Measurements from ENCODE around the gene LRRC18. TPM values are rescaled to one million over a fixed set of nuclear protein-coding genes. Genes with fewer than 3 reads are reported as not detected.

LRRC18 gene
- total RNA-seq, 2 donors from 2014 or later, result not detected

GRCh38 chr10:48926764-48927540 is 12.7 kb downstream of the LRRC18 start:
- intact Hi-C loops (cut with DNase I), result no loop called here
- DNase-seq, result no peak
- peak in 1 of 2 donors; percentile 36 for ATAC-seq

- DNase-seq (no peak), ATAC-seq (no peak)
- intact Hi-C loops (cut with DNase I), result no loop called here
Measured at GRCh38 chr10:48926255-48926654, 13.4 kb downstream of the LRRC18 start.

GRCh38 chr10:48924988-48925387 is 14.7 kb downstream of the LRRC18 start:
- ATAC-seq, result no peak
- intact Hi-C loops (cut with DNase I), result no loop called here
- DNase-seq, result no peak

- no peak for DNase-seq
- no peak for ATAC-seq
- intact Hi-C loops (cut with DNase I), result no loop called here
Measured at GRCh38 chr10:48923748-48924147, 15.9 kb downstream of the LRRC18 start.

GRCh38 chr10:48913674-48914073 is 26.0 kb downstream of the LRRC18 start:
- ATAC-seq, result no peak
- no peak for DNase-seq
- intact Hi-C loops (cut with DNase I), result no loop called here

DNA sequence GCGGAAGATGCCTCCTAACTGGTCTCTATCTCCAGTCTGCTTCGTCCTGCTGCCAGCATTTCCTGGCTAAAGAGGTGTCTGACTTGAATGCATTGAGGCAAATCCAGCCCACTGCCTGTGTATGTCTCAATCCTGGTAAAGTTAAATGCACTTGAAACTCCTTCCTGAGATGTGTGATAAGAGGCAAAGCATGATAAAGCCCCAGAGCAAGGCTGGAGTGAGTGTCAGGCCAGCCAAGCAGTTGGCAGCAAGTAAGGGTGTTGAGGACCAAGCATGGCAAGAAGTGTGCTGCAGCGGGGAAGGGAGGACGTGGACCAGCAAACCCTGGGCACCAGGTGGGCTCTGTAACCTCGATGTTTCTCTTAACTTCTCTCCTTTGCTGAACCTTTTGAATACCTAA is 29.1 kb downstream of the LRRC18 start:
- no peak for DNase-seq
- ATAC-seq, result peak in 1 of 2 donors; percentile 56
- intact Hi-C loops (cut with DNase I), result no loop called here

DNA sequence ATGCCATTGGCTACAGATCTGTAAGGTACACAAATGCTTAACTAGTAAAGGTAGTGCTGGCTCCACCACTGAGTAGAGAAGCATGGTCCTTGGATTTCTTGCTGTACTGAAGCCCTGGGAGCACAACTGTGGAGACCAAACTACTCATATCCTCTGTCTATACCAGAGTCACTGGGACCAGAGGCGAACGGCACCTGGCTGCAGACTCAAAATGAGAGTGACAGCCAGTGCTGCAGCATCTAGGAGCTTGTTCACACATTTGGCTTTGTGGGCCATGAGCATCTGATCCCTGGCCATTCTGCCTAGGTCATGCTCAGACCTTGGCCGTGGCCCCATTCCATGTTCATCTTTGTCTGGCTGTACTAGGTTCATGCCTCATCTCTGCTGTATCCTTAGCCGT is 31.9 kb downstream of the LRRC18 start:
- intact Hi-C loops (cut with DNase I), result no loop called here
- DNase-seq (no peak), ATAC-seq (no peak)

GRCh38 chr10:48906841-48907240 is 32.8 kb downstream of the LRRC18 start:
- intact Hi-C loops (cut with DNase I), result no loop called here
- DNase-seq (no peak), ATAC-seq (no peak)

- intact Hi-C loops (cut with DNase I), result no loop called here
- no peak for ATAC-seq
- no peak for DNase-seq
Measured at GRCh38 chr10:48905311-48905710, 34.3 kb downstream of the LRRC18 start.

DNA sequence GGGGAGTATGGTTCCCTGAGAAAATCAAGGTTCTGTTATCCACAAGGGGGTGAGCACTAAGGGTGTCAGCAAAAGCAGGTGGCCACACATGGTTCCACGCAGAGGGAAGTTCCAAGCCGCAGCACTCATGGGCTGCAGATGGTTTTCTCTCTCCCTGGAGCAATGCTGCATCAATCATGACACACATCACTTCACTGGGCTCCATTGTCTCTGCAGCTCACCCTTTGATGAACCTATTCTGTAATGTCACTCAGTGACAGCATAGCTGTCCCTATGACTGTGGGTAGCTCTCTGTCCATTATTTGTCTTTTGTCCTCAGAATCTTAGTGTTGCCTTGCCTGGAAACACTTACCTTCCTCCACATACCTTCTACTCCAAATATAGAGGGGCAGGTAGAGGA is 34.8 kb downstream of the LRRC18 start:
- ATAC-seq, result no peak
- intact Hi-C loops (cut with DNase I), result no loop called here

GRCh38 chr10:48903151-48903550 is 36.5 kb downstream of the LRRC18 start:
- intact Hi-C loops (cut with DNase I), result no loop called here
- ATAC-seq, result no peak
- no peak for DNase-seq

More for the DNA sequence above, 34.8 kb downstream of the LRRC18 start:
- no peak for DNase-seq

DNA sequence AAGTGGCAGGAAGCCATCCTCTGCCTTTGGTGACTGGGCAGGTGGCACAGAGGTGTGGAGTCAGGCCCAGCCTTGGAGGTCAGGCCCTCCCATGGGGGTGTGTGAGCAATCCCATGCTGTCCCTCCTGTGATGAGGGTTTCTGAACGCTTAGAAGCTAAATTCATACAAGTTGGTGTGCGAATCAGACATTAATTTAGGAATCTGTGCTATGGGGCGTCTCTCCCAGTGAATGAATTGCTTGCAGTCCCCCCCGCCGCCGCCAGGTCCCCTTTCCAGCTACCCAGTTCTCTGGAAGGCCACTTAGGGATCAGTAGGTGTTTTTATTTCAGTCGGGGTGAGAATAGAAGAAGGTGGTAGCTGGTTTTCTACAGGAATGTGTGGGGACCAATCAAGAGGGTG is 37.5 kb downstream of the LRRC18 start:
- no peak for DNase-seq
- intact Hi-C loops (cut with DNase I), result no loop called here
- ATAC-seq, result no peak

DNA sequence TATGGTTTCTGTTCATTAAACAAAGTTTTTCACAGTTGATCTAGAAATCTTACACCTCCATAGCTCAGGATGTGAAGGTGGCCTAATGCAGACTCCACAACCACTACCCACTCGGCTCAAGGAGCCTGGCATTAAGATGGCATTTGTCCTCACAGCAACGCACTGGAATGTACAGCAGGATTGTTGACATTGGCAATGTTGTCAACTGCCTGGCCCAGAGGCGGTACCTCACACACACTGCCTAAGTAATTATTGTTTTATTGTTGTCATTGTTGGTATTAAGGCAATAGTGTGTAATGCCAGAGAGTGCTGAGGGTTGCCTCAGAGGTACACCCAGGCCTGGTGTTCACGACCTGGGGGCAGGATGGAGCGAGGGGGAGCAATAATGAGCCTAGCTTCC is 38.3 kb downstream of the LRRC18 start:
- ATAC-seq (no peak), DNase-seq (no peak)
- intact Hi-C loops (cut with DNase I), result no loop called here

GRCh38 chr10:48900371-48900801 is 39.3 kb downstream of the LRRC18 start:
- intact Hi-C loops (cut with DNase I), result no loop called here
- DNase-seq (no peak), ATAC-seq (peak in 1 of 2 donors; percentile 53)

DNA sequence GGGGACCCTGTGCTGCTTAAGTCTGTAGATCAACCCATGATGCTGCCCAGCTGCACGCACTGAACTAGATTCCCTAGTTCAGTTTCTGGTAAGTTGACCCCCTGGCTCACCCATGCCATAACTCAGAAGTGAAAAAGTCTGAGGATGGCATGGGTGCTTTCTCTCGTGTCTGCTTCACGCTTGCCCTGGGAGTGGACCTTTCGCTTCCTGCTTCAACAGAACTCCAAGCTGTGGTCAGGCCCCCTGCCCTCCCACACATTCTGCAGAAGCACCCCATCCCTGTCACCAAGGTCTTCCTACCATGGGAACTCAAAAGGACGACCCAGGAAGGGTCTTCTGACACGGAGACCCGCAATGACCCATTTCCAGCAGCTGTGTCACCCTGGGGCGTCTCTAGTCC is 39.9 kb downstream of the LRRC18 start:
- DNase-seq (no peak), ATAC-seq (no peak)
- intact Hi-C loops (cut with DNase I), result no loop called here

DNA sequence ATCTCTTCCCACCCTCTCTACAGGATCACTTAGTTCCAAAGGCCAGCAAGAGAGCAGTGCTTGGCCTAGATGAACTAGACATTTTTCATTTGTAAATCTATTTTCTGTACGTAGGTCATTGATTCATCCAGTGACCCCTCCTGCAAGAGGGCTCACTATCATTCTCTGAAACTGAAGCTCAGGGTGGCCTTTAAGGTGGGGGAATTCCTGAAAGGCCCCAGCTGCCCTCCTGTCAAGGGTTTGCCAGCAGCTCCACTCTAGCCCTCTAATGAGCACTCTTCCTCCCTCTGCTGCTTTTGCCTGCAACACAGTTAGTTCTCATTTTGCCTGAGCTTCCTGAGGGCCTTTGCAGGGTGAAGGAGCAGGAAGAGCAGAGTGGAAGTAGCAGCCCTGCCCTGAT is 41.2 kb downstream of the LRRC18 start:
- no peak for ATAC-seq
- intact Hi-C loops (cut with DNase I), result no loop called here
- DNase-seq, result no peak

DNA sequence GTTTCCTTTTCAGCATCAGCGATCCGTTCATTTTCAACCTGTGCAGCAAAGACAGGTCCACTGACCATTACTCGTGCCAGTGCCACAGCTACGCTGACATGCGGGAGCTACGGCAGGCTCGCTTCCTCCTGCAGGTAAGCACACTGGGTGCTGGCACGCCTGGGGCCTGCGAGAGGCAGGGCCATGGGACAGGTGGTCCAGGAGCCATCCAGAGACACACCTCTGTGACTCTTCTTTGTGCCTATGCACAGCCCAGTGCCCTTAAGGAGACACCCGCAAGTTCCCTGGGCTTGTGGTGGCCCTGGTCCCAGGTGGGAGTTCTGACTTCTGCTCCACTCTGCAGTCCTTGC is 42.2 kb downstream of the LRRC18 start:
- ATAC-seq (no peak), DNase-seq (no peak)
- intact Hi-C loops (cut with DNase I), result no loop called here

- ATAC-seq (no peak), DNase-seq (no peak)
- intact Hi-C loops (cut with DNase I), result no loop called here
Measured at GRCh38 chr10:48896756-48897440, 42.7 kb downstream of the LRRC18 start.

DNA sequence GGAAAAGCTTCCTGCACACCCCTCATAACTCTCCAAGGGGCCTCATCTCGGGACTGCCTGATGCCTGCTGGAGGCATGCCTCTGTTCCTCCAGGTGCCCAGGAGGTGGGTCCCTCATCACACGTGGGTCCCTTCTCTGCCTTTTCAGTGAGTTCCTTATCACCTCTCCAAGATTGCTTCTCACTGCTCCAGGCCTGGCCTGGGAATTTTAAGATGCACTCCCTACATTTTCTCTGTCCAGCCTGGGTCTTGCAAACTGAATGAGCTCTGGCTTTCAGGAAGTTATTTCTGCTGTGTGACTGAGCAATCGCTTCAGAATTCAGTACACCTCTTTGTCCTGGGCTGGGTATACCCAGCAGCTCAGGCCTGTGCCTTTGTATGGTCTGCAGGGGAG is 43.8 kb downstream of the LRRC18 start:
- DNase-seq (no peak), ATAC-seq (no peak)
- intact Hi-C loops (cut with DNase I), result no loop called here

- intact Hi-C loops (cut with DNase I), result no loop called here
- DNase-seq (no peak), ATAC-seq (no peak)
Measured at GRCh38 chr10:48894911-48895802, 44.5 kb downstream of the LRRC18 start.

Measured in left cardiac atrium (tissue), 4 donors.